Adipocyte (in vitro differentiated cells): Measurements from ENCODE around the gene MGAT4A.

ENCODE experiments used
- DNase-seq: peaks from one replicate; pipeline ENCODE4 v3.0.0-alpha.2; 2015; ENCODE audit warnings: low read depth
- H3K27me3 ChIP-seq: replicated peaks from 2 replicates; pipeline ENCODE4 v1.7.0; 2013; ENCODE audit warnings: mild to moderate bottlenecking, low read length, moderate library complexity; ENCODE audit not compliant: control insufficient read depth, insufficient read depth
- H3K36me3 ChIP-seq: 2 replicates; pipeline ENCODE4 v1.7.0; 2013; ENCODE audit warnings: low read length, mild to moderate bottlenecking, moderate library complexity; ENCODE audit not compliant: control insufficient read depth, insufficient read depth, severe bottlenecking
- H3K4me1 ChIP-seq: 2 replicates; pipeline ENCODE4 v1.7.0; 2013; ENCODE audit warnings: mild to moderate bottlenecking, low read length, moderate library complexity; ENCODE audit not compliant: control insufficient read depth, insufficient read depth
- H3K4me3 ChIP-seq: 2 replicates; pipeline ENCODE4 v1.7.0; 2013; ENCODE audit warnings: mild to moderate bottlenecking, low read length, moderate library complexity
- H3K9ac ChIP-seq: 2 replicates; pipeline ENCODE4 v1.7.0; 2013; ENCODE audit warnings: mild to moderate bottlenecking, low read length, moderate library complexity
- H3K9me3 ChIP-seq: 2 replicates; pipeline ENCODE4 v1.7.0; 2013; ENCODE audit warnings: mild to moderate bottlenecking, low read length, moderate library complexity; ENCODE audit not compliant: control insufficient read depth

The MGAT4A gene

DNA sequence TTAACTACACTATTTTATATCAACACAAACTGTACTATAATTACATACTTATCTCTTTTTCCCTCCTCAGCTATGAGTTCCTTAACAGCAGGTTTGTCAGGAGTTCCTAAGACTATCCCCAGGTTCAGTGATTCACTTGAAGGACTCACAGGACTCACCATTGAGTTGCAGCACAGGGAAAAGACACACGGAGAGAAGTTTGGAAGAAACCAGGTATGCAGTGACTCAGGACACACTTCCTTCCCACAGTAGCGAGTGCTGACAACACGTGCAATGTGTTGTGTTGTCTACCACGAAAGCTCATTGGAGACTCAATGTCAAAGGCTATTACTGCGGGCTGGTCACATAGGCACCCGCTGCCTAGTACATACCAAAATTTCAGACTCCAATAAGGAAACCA is 32.0 kb downstream of the MGAT4A start:
- Histone ChIP-seq H3K9me3 (no peaks in the 10 kb centered on the region), H3K27me3 (no peaks in the 10 kb centered on the region), H3K36me3 (no peaks in the 10 kb centered on the region), H3K4me3 (no peak overlapping the region), H3K4me1 (peaks cover 23% of the 10 kb centered on the region), H3K9ac (no peak overlapping the region)
- DNase-seq = no peak

DNA sequence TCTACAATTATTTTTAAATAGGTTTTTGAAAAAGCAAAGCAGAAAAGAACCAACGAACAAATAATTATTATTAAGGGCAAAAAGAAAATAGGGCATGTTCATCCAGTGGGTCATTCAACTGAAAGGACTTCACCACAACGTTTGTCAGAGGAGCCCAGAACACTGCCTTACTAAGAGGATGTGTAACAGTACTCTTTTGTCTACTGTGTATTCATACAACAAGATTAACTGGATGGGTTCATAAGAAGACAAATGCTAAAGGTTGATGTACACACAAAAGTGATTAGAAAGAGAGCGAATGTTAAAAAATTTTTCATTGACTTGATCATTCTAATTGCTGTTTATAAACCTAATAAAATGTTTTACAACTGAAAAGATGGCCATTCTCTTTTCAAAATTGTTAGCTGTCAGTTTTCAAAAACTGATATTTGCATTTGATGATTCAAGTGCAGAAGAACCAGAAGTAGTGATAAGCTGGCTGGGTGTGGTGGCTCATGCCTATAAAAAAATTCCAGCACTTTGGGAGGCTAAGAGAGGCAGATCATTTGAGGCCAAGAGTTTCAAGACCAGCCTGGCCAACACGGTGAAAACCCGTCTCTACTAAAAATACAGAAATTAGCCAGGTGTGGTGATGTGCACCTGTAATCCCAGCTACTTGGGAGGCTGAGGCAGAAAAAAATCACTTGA is 33.1 kb downstream of the MGAT4A start:
- peaks cover 19% of the 10 kb centered on the region for H3K4me1 ChIP-seq
- no peak overlapping the region for H3K9ac ChIP-seq
- no peaks in the 10 kb centered on the region for H3K36me3 ChIP-seq
- no peaks in the 10 kb centered on the region for H3K9me3 ChIP-seq
- H3K27me3 ChIP-seq = no peaks in the 10 kb centered on the region
- H3K4me3 ChIP-seq = no peak overlapping the region
- no peak for DNase-seq

DNA sequence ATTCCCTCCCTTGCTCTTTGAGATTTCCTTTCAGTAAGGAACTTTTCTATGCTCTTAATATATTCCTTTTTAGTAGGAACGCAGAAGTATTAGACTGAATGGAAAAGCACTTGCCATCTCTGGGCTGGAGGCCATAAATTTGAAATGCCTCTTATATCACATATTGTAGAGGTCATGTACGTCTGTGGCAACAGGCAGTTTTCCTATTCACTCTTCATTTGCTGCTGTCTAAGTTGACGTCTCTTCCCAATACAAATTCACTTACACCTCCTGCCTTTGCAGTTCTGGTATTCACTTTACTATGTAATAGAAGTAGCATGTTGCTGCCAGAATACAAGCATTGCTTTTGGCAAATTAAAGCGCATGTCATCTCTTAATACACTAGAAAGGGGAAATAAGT is 34.7 kb downstream of the MGAT4A start:
- Histone ChIP-seq H3K9ac (no peak overlapping the region), H3K36me3 (no peaks in the 10 kb centered on the region), H3K27me3 (no peaks in the 10 kb centered on the region), H3K9me3 (no peaks in the 10 kb centered on the region), H3K4me1 (peaks cover 4% of the 10 kb centered on the region), H3K4me3 (no peak overlapping the region)
- no peak for DNase-seq

DNA sequence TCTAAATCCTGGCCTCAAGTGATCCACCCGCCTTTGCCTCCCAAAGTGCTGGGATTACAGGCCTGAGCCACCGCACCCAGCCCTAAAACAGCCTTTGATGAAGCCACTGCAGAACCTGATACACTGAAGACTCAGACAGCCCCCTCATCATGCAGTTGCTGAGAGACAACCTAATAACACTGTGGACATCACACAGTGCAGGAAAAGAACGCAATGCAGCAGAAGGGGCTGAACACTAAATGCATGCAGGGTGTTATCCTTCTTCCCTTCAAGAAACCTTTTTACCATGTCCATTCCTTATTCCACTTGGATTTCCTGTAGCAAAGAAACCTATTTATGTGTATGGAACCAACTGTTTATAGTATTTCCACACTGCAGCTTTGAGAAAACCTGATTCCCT is 35.7 kb downstream of the MGAT4A start:
- no peak for DNase-seq
- Histone ChIP-seq H3K4me3 (no peak overlapping the region), H3K27me3 (no peaks in the 10 kb centered on the region), H3K9me3 (no peaks in the 10 kb centered on the region), H3K36me3 (no peaks in the 10 kb centered on the region), H3K4me1 (no peaks in the 10 kb centered on the region), H3K9ac (no peak overlapping the region)

DNA sequence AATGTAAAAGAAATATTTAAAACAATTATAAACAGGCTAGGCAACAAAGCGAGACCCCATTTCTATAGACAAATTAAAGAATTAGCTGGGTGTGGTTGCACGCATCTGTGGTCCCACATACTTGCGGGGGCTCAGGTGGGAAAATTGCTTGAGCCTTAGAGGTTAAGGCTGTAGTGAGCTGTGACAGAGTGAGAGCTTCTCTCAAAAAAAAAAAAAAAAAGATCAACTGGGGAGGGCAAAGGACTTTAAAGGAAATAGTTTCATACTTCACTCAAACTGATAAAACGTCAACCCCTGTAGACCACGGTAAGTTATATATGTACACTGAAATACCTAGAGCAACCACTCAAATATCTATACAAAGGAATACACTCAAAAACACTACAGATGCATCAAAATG is 37.5 kb downstream of the MGAT4A start:
- Histone ChIP-seq H3K27me3 (no peaks in the 10 kb centered on the region), H3K36me3 (no peaks in the 10 kb centered on the region), H3K4me3 (no peak overlapping the region), H3K4me1 (no peaks in the 10 kb centered on the region), H3K9me3 (no peaks in the 10 kb centered on the region), H3K9ac (no peak overlapping the region)
- DNase-seq = no peak

DNA sequence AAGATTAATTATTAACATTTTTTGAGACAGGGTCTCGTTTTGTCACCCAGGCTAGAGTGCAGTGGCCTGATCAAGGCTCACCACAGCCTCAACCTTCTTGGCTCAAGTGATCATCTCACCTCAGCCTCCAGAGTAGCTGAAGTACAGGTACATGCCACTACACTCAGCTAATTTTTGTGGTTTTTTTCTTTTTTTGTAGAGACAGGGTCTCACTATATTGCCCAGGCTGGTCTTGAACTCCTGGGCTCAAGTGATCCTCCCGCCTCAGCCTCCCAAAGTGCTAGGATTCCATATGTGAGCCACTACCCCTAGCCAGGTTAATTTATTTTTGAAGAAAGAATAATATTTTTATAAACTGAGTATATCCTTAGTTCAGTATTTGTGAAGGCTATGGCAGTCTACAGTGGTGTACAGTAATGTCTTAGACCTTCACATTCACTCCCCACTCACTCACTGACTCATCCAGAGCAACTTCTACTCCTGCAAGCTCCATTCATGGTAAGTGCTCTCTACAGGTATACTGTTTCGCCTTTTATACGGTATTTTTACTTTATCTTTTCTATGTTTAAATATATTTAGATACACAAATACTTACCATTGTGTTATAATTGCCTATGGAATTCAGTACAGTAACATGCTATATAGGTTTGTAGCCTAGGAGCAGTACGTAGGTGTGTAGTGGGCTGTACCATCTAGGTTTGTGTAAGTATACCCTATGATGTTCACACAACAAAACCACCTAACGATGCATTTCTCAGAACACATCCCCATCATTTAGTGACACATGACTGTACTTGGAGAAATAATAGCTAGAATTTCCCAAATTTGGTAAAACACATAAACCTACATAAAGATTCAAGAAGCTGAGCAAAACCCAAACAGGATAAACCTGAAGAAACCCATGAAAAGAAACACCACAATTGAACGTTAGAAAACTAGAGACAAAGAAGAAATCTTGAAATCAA is 38.6 kb downstream of the MGAT4A start:
- Histone ChIP-seq H3K36me3 (no peaks in the 10 kb centered on the region), H3K9me3 (no peaks in the 10 kb centered on the region), H3K4me3 (no peak overlapping the region), H3K4me1 (no peaks in the 10 kb centered on the region), H3K27me3 (no peaks in the 10 kb centered on the region), H3K9ac (no peak overlapping the region)
- DNase-seq = no peak

DNA sequence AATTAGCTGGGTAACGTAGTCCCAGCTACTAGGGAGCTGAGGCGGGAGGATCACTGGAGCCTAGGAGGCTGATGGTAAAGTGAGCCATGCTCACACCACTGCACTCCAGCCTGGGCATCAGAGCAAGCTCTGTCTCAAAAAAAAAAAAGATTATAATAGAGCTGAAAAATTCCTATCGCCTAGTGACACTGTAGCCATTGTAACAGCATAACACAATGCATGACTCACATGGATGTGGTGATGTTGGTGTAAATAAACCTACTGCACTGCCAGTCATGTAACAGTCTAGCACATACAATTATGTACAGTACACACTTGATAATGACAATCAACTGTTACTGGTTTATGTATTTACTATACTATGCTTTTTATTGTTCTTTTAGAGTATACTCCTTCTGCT is 39.6 kb downstream of the MGAT4A start:
- Histone ChIP-seq H3K36me3 (no peaks in the 10 kb centered on the region), H3K9me3 (no peaks in the 10 kb centered on the region), H3K27me3 (no peaks in the 10 kb centered on the region), H3K4me1 (no peaks in the 10 kb centered on the region), H3K4me3 (no peak overlapping the region), H3K9ac (no peak overlapping the region)
- DNase-seq = no peak

DNA sequence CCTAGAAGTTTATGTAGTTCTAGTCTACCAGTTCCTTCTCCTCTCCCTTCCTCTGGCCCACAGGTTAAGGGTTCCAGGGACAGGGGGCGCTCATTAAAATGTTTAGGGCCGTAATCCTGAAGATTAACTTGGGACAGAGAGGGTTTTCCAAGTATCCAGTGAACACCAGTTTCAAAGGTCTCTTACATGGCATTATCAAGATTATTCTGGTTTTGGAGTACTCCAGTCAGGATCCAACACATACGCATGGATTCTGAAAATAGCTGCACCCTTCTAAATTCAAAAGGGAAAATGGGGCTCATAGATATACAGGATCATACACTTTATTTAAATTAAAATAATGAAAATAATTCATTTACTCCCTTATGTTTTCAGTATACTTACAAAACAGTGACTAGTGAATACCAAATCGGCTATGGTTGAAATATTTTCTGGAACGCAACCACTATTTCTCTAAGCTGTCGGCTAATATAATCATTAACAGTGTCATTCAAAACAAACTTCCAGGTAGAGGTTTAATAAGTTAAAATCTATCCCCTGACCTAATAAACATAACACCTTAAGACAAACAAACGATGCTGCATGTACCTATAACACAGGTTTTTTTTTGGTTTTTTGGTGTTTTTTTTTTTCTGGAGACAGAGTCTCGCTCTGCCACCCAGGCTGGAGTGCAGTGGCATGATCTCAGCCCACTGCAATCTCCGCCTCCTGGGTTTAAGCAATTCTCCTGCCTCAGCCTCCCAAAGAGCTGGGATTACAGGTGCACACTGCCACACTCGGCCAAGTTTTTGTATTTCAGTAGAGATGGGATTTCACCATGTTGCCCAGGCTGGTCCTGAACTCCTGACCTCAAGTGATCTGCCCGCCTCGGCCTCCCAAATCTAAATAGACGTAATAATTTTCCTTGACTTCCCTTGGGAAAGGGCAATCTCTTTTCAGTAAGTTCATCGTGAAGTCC is 44.7 kb downstream of the MGAT4A start:
- Histone ChIP-seq H3K9ac (no peak overlapping the region), H3K9me3 (no peaks in the 10 kb centered on the region), H3K27me3 (no peaks in the 10 kb centered on the region), H3K36me3 (no peaks in the 10 kb centered on the region), H3K4me3 (no peak overlapping the region), H3K4me1 (no peaks in the 10 kb centered on the region)
- no peak for DNase-seq

DNA sequence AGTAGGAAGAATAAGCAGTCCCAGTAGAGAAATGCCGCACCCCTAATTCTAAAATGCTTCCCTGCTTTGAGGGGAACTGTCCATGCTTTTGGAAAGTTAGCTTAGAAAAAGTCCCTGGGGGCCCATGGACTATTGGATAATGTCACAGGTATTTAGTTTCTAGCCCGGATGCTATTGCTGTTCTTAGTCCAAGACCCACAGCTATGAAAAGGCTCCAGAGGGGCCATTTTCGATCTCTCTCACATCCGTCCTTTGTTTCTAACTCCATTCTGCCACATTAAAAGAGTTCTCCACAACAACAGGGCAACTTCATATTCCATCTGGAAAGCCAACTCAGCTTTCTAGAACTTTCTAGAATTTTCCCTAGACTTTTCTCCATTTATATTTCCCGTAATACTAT is 47.2 kb downstream of the MGAT4A start:
- no peaks in the 10 kb centered on the region for H3K36me3 ChIP-seq
- no peaks in the 10 kb centered on the region for H3K4me1 ChIP-seq
- DNase-seq = no peak
- no peaks in the 10 kb centered on the region for H3K27me3 ChIP-seq
- peaks cover 2% of the 10 kb centered on the region for H3K9me3 ChIP-seq
- no peak overlapping the region for H3K4me3 ChIP-seq
- H3K9ac ChIP-seq = no peak overlapping the region

DNA sequence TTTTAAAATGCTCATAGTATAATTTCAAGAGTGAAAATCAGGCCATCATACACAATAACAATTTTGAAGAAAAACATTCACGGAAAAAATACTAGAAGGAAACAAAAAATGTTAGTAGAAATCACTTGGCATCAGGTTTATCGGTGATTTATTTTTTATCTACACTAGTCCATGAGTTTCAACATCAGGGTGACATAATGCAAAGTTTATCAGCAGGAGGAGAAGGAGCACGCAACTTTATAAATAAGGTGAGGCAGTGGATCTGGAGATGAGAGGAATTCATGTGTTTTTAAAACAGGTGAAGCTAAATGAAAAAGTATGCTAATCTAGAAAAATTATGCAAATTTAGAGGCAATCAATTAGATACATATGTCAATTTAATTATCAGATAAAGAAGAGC is 54.2 kb downstream of the MGAT4A start:
- H3K4me3 ChIP-seq = no peak overlapping the region
- H3K4me1 ChIP-seq = no peaks in the 10 kb centered on the region
- H3K9me3 ChIP-seq = peaks cover 10% of the 10 kb centered on the region
- H3K9ac ChIP-seq = no peak overlapping the region
- no peak for DNase-seq
- H3K36me3 ChIP-seq = no peaks in the 10 kb centered on the region
- H3K27me3 ChIP-seq = no peaks in the 10 kb centered on the region
